Right kidney (tissue), 9 donors: ENCODE results near the gene TRIP12.
A peak's percentile ranks its signal among the peaks of the same experiment; 100 is the strongest.
"Not testable (repeated sequence)": the region's sequence is repeated elsewhere in the genome, so short reads cannot be mapped to it uniquely, and the experiment has no call there.

Experiments used
- DNase-seq: peaks from one replicate; pipeline ENCODE4 v3.0.0-alpha.2; 2016
- long read RNA-seq, 8 donors: transcript quantifications; one replicate each; lab custom pipeline, GENCODE V29; 2026

TRIP12 gene
- long read RNA-seq, donor 1, partial matches to known transcripts: 6 of 6 reads
- long read RNA-seq, donor 1, other reads (novel, unspliced or antisense): 0 of 6 reads
- long read RNA-seq, donor 2: 0 reads
- long read RNA-seq, donor 3, partial matches to known transcripts: 0 of 1 reads
- long read RNA-seq, donor 3, other reads (novel, unspliced or antisense): 0 of 1 reads
- long read RNA-seq, donor 4, partial matches to known transcripts: 0 of 1 reads
- long read RNA-seq, donor 4, other reads (novel, unspliced or antisense): 0 of 1 reads
- long read RNA-seq, donor 5, full-length matches to known transcripts: 3 of 3 reads
- long read RNA-seq, donor 5, partial matches to known transcripts: 0 of 3 reads
- long read RNA-seq, donor 5, other reads (novel, unspliced or antisense): 0 of 3 reads
- long read RNA-seq, donor 6, partial matches to known transcripts: 13 of 15 reads
- long read RNA-seq, donor 6, other reads (novel, unspliced or antisense): 0 of 15 reads
- long read RNA-seq, donor 7, partial matches to known transcripts: 0 of 4 reads
- long read RNA-seq, donor 7, other reads (novel, unspliced or antisense): 0 of 4 reads
- long read RNA-seq, donor 8, partial matches to known transcripts: 0 of 7 reads
- long read RNA-seq, donor 8, other reads (novel, unspliced or antisense): 7 of 7 reads

- peak; percentile 100 for DNase-seq
Measured at GRCh38 chr2:229921892-229922448, at the start of gene TRIP12. TSS of gene TRIP12 (minus strand) at chr2:229922009. CDS start at chr2:229880079, 41,930 bp downstream.

DNA sequence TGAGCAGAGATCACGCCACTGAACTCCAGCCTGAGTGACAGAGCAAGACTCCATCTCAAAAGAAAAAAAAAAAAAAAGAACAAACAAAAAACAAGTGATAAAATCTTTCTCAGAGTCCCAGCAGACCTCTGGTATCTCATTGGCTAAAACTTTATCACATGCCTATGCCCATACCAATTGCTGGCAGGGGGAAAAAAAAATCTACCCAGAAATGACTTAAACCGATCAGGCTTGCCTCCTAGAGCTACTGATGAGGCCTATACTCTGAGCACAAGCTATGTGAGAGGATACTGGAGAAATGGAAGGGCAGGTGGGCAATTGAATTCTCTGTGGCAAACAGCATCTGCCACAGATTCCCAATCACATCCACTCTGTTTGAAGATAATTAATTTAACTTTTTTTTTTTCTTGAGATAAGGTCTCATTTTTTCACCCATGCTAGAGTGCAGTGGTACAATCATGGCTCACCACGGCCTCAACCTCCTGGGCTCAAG, 49.5 kb upstream of the TRIP12 start:
- no peak for DNase-seq

DNA sequence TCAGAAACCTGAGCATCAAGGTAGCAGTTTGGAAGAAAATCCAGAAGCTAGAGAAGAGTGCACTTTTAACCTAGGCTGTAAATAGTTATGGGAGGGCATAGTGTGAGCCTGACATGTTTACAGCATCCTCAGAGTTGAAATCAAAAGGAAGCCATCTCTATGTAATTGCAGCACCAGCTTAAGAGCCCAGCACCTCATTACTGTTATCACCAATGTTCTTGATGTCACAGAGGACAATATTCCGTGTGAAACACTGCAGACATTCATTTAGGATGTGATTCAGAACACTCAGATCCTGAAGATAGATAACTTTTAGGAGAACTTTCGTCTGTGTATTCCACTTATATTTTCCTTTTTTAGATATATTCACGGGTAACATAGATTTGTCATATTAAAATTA, 48.6 kb upstream of the TRIP12 start:
- no peak for DNase-seq

DNA sequence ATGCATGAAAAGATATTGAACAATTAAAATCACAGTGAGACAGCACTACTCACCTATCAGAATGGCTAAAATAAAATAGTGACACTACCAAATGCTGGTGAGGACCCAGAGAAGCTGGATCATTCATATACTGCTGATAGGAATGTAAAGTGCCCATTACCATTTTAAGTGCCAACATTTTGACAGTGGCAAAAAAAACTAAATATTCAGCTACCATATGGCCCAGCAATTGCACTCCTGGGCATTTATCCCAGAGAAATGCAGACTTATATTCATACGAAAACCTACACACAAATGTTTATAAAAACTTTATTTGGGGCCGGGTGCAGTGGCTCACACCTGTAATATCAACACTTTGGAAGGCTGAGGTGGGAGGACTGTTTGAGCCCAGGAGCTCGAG, 48.1 kb upstream of the TRIP12 start:
- DNase-seq: no peak

DNA sequence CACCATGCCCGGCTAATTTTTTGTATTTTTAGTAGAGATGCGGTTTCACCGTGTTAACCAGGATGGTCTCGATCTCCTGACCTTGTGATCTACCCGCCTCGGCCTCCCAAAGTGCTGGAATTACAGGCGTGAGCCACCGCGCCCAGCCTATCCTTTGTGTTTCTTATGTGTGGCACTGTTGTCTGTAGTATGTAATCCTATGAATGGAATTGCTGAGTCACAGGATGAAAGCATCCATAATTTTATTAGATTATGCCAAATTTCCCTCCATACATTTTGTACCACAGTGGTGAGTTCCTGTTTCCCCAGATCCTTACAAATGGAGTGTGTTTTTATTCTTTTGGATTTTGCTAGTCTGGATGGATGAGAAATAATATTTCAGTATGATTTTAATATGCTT, 41.8 kb upstream of the TRIP12 start:
- not testable (repeated sequence) for DNase-seq

GRCh38 chr2:229956491-229956890, 34.7 kb upstream of the TRIP12 start:
- DNase-seq: no peak

DNA sequence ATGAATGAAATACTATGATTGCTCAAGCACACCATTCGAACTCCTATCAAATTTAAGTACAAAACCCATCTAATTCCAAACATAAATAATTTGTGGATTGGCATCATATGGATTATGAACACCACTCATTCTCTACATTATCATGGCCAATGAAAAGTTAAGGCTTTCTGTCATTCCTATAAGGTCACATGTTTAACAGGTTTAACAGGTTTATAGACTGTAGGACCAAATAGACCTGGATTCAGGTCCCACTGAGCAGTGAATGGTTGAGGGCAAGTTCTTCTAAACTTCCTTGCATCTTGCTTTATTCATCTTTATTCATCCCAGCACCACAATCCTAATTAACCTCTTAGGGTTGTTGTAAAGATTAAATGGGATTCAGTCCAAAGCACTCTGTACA, 33.9 kb upstream of the TRIP12 start:
- DNase-seq: no peak

- DNase-seq: no peak
Measured at GRCh38 chr2:229952256-229952835, 30.5 kb upstream of the TRIP12 start.

DNA sequence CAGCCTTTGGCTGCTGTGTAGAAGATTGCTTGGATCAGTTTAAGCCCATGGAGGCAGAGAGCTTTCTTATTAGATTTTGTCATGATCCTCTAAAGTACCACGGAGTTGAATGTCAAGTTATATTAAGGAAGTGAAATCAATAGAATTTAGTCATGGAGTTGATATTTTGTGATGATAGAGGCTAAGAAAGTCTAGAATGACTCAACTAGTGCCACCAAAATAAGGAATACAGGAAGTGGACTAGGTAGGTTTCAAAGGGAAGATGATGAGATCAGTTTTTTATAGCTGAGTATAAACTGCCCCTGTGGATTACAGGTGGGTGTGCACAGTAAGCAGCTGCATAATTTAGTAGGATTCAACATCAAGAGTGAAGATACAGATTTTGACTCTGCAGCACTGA, 25.7 kb upstream of the TRIP12 start:
- DNase-seq: no peak

DNA sequence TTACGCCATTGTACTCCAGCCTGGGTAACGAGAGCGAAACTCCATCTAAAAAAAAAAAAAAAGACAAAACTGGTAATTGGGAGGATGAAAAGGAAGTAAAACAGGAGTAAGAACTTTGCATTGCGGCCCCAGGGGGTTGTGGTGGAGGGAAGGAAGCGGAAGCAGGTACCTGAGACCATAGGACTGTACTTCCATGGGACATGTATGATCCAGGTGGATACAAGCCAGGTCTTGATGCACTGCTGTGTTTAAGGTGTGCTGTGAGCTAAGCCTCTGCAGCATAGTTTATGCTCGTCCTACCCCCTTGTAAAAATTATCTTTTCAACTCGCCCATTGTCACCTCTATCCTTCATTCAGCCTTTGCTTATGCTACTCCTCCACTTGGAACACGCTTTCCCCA, 24.2 kb upstream of the TRIP12 start:
- DNase-seq: no peak

- DNase-seq: no peak
Measured at GRCh38 chr2:229943770-229944449, 22.1 kb upstream of the TRIP12 start.

GRCh38 chr2:229943171-229943570, 21.4 kb upstream of the TRIP12 start:
- DNase-seq: no peak

DNA sequence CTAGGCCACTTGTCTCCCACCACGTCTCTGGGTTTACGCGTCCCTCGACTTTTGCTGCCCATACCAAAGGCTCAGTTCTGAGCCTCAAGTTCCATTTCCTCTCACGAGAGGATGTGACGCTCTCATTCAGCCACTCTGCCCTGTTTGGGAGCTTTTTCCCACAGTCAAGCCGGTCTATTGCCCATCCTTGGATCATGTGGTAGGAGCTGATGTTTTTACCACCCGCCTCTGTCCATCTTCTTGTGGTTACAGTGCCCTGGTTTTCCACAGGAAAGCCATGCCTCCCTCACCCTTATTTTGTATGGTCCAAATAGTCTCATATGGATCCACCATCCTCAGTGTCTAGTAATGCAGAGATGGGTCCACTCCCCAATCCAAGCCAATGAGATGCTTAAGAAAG, 20.9 kb upstream of the TRIP12 start:
- no peak for DNase-seq

DNA sequence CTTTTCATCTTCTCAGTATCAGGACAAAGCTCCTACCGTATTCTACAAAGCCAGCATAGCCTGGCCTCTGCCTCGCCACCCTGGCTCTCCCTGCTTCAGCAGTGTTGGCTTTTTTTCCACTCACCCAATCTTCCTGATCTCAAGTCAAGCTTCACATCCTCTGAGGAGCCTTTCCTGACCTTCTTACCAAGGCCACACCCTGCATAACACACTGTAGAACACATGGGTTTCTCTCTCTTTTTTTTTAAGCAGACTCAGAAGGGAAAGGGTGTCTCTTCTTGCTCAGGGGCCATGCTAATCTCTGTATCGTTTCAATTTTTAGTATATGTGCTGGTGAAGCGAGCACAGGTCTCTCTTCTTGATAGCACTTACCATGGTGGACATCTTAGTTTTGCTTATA, 15.7 kb upstream of the TRIP12 start:
- no peak for DNase-seq

GRCh38 chr2:229931241-229931640, 9.4 kb upstream of the TRIP12 start:
- no peak for DNase-seq

DNA sequence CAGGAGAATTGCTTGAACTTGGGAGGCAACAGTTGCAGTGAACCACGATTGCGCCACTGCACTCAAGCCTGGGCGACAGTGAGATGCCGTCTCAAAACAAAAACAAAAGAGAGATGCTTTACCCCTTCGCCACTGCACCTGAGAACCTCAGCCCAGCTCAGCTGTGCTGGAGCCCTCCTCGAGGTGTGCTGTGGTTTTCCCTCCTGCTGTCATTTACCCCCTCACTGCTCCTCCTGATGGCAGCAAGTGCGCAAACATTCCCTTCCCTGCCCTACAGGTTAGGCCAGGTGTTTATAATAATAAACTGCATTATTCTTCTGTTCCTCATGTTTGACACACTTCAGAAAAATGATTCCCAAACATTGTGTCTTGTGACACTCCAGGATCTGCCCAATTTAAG, 8.8 kb upstream of the TRIP12 start:
- DNase-seq: no peak

GRCh38 chr2:229927817-229928321, 6.1 kb upstream of the TRIP12 start:
- no peak for DNase-seq

DNA sequence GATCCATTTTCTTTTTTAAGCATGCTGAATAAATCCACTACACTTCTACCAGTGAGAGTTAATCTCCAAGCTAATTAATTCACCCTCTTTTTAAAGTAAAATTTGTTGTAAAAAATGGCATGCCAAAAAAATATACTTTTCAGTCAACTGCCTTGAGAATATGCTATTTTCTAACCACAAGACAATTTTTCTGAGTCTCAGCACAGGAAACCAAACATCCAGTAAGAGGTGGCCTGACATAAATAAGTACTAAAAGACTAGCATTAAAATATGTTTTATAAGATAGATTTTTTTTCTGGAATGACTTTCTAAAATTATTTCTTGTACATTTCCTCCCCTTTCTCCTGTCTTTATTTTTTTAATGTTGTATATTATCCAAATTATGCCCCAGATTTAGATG, 3.4 kb upstream of the TRIP12 start:
- no peak for DNase-seq

DNA sequence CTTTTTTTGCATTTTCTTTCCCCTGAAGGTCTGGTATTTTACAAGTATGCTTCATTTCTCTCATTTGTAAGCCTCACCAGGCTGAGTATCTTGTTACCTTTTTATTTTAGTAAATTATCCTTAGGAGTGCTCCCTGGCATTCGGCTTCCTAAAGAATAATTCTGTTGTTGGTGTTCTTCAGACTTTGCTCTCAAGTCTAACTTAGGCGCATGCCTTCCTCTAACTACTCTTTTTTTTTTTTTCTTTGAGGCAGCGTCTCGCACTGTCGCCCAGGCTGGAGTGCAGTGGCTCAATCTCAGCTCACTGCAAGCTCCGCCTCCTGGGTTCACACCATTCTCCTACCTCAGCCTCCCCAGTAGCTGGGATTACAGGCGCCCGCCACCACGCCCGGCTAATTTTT, 2.7 kb upstream of the TRIP12 start:
- not testable (repeated sequence) for DNase-seq

DNA sequence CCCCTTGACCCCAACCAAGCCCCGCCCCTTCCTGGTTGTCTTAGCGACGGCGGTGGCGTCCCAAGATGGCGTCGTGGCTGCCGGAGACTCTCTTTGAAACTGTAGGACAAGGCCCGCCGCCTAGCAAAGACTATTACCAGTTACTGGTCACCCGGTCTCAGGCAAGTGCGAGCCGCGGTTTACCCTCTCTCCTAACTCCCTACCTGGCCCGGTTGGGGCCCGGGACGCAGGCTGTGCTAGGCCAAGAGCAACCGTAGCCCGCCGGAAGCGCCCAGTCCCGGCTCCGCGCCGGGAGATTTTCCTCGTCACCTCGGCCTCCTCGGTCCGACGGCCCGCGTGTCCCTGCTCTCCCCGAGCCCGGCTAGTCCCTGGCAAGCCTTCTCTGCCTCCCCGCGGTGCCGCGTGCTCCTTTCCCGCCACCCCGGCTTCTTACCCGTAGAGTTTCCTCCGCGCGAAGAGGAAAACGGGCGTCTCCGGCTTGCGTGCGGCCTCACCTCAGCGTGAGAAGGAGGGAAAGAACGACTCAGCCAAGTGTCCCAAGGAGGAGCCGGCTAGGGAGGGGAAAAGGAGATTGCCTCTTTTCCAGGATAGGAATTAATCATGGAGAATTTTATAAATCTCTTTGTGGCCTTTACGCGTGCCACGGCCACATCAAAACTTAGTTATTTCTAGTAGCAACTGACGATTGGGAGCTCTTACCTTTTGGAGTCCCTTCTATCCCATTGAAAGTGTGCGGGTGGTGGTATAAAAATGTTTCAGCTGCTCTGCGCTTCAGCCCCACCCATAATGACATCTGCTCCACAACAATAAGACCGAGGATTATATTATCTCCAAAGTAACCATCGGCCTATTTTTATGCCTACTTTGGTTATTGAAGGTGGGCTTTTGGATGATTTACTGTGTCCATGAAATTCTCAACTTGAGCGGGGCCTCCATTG, 909 bp upstream of the TRIP12 start, which contains the start of gene FBXO36:
TSS of gene FBXO36 (plus strand) at position 55 of the 938 bp plus-strand sequence. CDS start at position 66, 11 bp downstream.
- DNase-seq: peak; percentile 99
